Nephron (organoid): ENCODE measurements around the gene HEBP1.

Experiments
- H3K27ac Mint-ChIP-seq, 3 experiments: 2 replicates each; pipeline ENCODE4 v1.8.0; 2020; ENCODE audit warnings: mixed read lengths in 3 of 3, mild to moderate bottlenecking in 2 of 3, moderate library complexity in 1 of 3
- H3K27me3 Mint-ChIP-seq: 2 replicates; pipeline ENCODE4 v1.8.0; 2021; ENCODE audit warnings: low read depth, mild to moderate bottlenecking, moderate library complexity, mixed read lengths
- H3K36me3 Mint-ChIP-seq: 2 replicates; pipeline ENCODE4 v1.8.0; 2020; ENCODE audit warnings: low read depth, mixed read lengths
- H3K4me1 Mint-ChIP-seq: 2 replicates; pipeline ENCODE4 v1.8.0; 2020; ENCODE audit warnings: mixed read lengths
- H3K4me3 Mint-ChIP-seq, 3 experiments: 2 replicates each; pipeline ENCODE4 v1.8.0; 2020; ENCODE audit warnings: mild to moderate bottlenecking in 3 of 3, mixed read lengths in 3 of 3, moderate library complexity in 2 of 3
- H3K9me3 Mint-ChIP-seq: 2 replicates; pipeline ENCODE4 v1.8.0; 2020; ENCODE audit warnings: mixed read lengths
- TF ChIP-seq, protein P1 (sequence below), 3 experiments: fragments of 200-600 bp; sonication (generic); IDR thresholded peaks; one replicate each; pipeline ENCODE4 v1.5.0; 2021; ENCODE audit warnings: antibody characterized with exemption in 3 of 3; ENCODE audit not compliant: unreplicated experiment in 3 of 3

HEBP1 gene, protein sequence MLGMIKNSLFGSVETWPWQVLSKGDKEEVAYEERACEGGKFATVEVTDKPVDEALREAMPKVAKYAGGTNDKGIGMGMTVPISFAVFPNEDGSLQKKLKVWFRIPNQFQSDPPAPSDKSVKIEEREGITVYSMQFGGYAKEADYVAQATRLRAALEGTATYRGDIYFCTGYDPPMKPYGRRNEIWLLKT

DNA sequence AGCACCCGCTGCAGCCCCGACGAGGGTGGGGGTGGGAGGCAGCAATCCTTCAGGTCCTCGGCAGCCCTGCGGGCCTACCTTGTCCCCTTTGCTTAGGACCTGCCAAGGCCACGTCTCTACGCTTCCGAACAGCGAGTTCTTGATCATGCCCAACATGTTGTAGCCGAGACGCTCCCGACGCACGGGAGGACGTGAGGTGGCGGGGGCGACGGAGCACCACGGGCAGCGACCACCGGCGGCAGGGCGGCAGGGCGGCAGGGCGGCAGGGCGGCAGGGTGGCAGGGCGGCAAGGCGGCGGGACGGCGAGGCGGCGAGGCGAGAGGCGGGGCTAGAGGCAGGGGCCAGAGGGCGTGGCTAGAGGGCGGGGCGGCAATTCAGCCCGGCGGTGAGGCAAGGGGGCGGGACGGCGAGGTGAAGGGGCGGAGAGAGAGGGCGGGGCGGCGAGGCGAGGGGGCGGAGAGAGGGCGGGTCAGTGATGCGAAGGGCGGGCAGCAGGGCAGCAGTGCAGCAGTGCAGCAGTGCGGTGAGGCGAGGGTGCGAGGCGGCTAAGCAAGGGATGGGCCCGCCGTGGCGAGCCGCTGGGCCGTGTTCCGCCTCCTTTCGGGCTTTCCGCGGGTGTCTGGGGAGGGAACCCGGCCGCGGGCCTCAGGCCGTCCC is at the start of gene HEBP1:
Gene HEBP1, minus strand, starts transcription at position 307 of the 657 bp plus-strand sequence. Its CDS starts 151 bp downstream, at position 156.
- peaks cover 27% of the 10 kb centered on the region for H3K4me1 Mint-ChIP-seq
- peaks cover 4% of the 10 kb centered on the region for H3K27me3 Mint-ChIP-seq
- H3K4me3 Mint-ChIP-seq = peak within 1 kb of the TSS; percentile 89 to 98 (median 94)
- TF ChIP-seq, protein P1, sequence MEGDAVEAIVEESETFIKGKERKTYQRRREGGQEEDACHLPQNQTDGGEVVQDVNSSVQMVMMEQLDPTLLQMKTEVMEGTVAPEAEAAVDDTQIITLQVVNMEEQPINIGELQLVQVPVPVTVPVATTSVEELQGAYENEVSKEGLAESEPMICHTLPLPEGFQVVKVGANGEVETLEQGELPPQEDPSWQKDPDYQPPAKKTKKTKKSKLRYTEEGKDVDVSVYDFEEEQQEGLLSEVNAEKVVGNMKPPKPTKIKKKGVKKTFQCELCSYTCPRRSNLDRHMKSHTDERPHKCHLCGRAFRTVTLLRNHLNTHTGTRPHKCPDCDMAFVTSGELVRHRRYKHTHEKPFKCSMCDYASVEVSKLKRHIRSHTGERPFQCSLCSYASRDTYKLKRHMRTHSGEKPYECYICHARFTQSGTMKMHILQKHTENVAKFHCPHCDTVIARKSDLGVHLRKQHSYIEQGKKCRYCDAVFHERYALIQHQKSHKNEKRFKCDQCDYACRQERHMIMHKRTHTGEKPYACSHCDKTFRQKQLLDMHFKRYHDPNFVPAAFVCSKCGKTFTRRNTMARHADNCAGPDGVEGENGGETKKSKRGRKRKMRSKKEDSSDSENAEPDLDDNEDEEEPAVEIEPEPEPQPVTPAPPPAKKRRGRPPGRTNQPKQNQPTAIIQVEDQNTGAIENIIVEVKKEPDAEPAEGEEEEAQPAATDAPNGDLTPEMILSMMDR (IDR thresholded peaks at IDR 0.05; ENCODE audit: unreplicated experiment in 3 of 3) = no peak
- H3K36me3 Mint-ChIP-seq = peaks cover 4% of the 10 kb centered on the region
- H3K27ac Mint-ChIP-seq = peak within 1 kb of the TSS; percentile 87 to 94 (median 92)
- H3K9me3 Mint-ChIP-seq = no peaks in the 10 kb centered on the region

DNA sequence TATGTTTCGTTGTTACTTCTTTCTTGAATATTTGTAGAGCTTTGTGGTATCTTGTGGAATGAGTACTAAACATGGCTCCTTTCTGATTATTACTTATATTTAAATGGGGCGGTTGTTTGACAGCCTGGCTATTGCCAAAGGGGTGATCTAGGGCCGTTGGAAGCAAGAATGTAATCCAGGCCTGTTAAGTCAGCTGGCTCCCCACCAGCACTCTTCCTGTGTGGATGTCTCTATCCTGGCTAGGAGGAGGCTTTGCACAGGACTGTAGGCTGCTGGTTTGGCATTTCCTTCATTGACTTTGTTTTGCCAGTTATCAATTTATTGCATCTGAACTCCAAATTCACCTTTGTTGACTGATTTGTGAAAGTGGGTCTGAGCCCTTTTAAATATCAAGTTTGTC is 49.8 kb upstream of the HEBP1 start:
- Mint-ChIP-seq H3K4me3 (no peak overlapping the region), H3K4me1 (peaks cover 19% of the 10 kb centered on the region), H3K36me3 (peaks cover 10% of the 10 kb centered on the region), H3K27me3 (peaks cover 6% of the 10 kb centered on the region), H3K9me3 (peaks cover 11% of the 10 kb centered on the region), H3K27ac (no peak overlapping the region)
- TF ChIP-seq, protein P1 (IDR thresholded peaks at IDR 0.05; ENCODE audit: unreplicated experiment in 3 of 3) = no peak

DNA sequence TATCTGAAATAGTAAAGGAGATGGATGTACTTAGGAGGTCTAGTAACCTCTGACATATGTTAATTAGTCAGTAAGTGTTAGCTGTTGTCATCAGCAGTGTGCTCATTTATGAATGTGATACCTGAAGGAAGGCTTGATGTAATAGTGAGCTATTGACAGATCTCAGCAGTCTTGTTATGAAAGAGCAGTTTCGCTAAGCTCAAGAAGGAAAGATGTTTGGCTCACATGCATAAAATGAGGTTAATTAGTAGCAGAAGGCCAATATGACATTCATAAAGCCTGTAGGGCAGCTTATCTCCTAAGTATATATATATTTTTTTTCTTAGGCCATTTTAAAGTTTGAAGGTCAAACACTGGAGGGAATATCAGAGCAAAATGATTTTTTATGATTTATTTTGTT is 46.9 kb upstream of the HEBP1 start:
- H3K4me3 Mint-ChIP-seq = peak overlapping the region in 2 of 3 experiments; percentile 1 to 85

DNA sequence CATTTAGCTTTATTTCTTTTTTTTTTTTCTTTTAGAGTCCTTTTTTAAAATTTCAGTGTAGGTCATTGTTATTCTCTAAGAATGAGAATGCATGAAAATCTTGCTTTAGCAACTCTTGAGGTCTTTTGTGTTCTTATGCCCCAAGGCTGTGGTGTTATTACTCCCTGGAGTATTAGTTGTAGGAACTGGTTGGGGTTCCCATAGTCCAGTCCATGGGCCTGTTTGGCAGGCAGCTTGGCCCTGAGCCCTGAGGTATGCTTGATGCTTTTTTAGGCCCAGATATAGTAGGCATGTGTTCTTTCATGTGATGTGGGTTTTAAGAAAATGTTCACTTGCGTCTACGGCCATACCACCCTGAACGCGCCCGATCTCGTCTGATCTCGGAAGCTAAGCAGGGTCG is 45.8 kb upstream of the HEBP1 start:
- peaks cover 10% of the 10 kb centered on the region for H3K27me3 Mint-ChIP-seq
- H3K36me3 Mint-ChIP-seq = no peaks in the 10 kb centered on the region
- H3K9me3 Mint-ChIP-seq = no peaks in the 10 kb centered on the region
- peak overlapping the region; percentile 85 to 92 (median 89) for H3K4me3 Mint-ChIP-seq
- peaks cover 15% of the 10 kb centered on the region for H3K4me1 Mint-ChIP-seq
- H3K27ac Mint-ChIP-seq = no peak overlapping the region
- TF ChIP-seq, protein P1 (IDR thresholded peaks at IDR 0.05; ENCODE audit: unreplicated experiment in 3 of 3) = no peak

More for the DNA sequence above, 46.9 kb upstream of the HEBP1 start:
- Mint-ChIP-seq H3K27me3 (peaks cover 10% of the 10 kb centered on the region), H3K9me3 (peaks cover 2% of the 10 kb centered on the region), H3K27ac (no peak overlapping the region), H3K4me1 (peaks cover 19% of the 10 kb centered on the region), H3K36me3 (no peaks in the 10 kb centered on the region)
- TF ChIP-seq, protein P1 (IDR thresholded peaks at IDR 0.05; ENCODE audit: unreplicated experiment in 3 of 3) = no peak

- Mint-ChIP-seq H3K27ac (no peak overlapping the region), H3K27me3 (peaks cover 10% of the 10 kb centered on the region)
Measured at GRCh38 chr12:13044906-13045299, 44.8 kb upstream of the HEBP1 start.

More at GRCh38 chr12:13044906-13045299, 44.8 kb upstream of the HEBP1 start:
- Mint-ChIP-seq H3K4me1 (peaks cover 14% of the 10 kb centered on the region), H3K4me3 (peak overlapping the region; percentile 85 to 92 (median 89)), H3K9me3 (no peaks in the 10 kb centered on the region), H3K36me3 (no peaks in the 10 kb centered on the region)
- TF ChIP-seq, protein P1 (IDR thresholded peaks at IDR 0.05; ENCODE audit: unreplicated experiment in 3 of 3) = no peak
